ENCODE measurements around the gene CNN3.

GRCh38 chr1:94974824-94975223 is 47.9 kb upstream of the CNN3 start:
- no peak for TF ChIP-seq CTCF (IDR thresholded peaks at IDR 0.05)
- TF ChIP-seq POLR2A (IDR thresholded peaks at IDR 0.05) = no peak

Measured in right lobe of liver (tissue), 4 donors.